ENCODE results near the gene ARFGAP1.
A peak's percentile ranks its signal among the peaks of the same experiment; 100 is the strongest.

The ARFGAP1 gene

GRCh38 chr20:63272105-63273058 lies at the start of gene ARFGAP1:
Gene ARFGAP1 (plus strand): TSS chr20:63272813. CDS start chr20:63275581, 2,768 bp downstream.
- peak; percentile 92 for DNase-seq (ENCODE audit: low spot score)

GRCh38 chr20:63223121-63223825 lies 49.3 kb upstream of the ARFGAP1 start:
- peak; percentile 50 for DNase-seq (ENCODE audit: low spot score)

GRCh38 chr20:63223826-63224207 lies 48.8 kb upstream of the ARFGAP1 start:
- no peak for DNase-seq (ENCODE audit: low spot score)

- peak; percentile 78 for DNase-seq (ENCODE audit: low spot score)
These were observed 48.1 kb upstream of the ARFGAP1 start for GRCh38 chr20:63224412-63225081.

GRCh38 chr20:63225082-63225454 lies 47.5 kb upstream of the ARFGAP1 start:
- no peak for DNase-seq (ENCODE audit: low spot score)

GRCh38 chr20:63226042-63226943 lies 46.3 kb upstream of the ARFGAP1 start:
- DNase-seq (ENCODE audit: low spot score): no peak

- DNase-seq (ENCODE audit: low spot score): no peak
These were observed 45.4 kb upstream of the ARFGAP1 start for GRCh38 chr20:63227260-63227659.

- DNase-seq (ENCODE audit: low spot score): no peak
These were observed 43.8 kb upstream of the ARFGAP1 start for GRCh38 chr20:63228806-63229205.

- DNase-seq (ENCODE audit: low spot score): no peak
These were observed 41.8 kb upstream of the ARFGAP1 start for GRCh38 chr20:63230800-63231268.

- DNase-seq (ENCODE audit: low spot score): peak; percentile 72
These were observed 40.2 kb upstream of the ARFGAP1 start for GRCh38 chr20:63232235-63233060.

GRCh38 chr20:63233061-63233344 lies 39.6 kb upstream of the ARFGAP1 start:
- no peak for DNase-seq (ENCODE audit: low spot score)

- DNase-seq (ENCODE audit: low spot score): no peak
These were observed 38.7 kb upstream of the ARFGAP1 start for GRCh38 chr20:63233924-63234323.

- DNase-seq (ENCODE audit: low spot score): peak; percentile 81
These were observed 37.8 kb upstream of the ARFGAP1 start for GRCh38 chr20:63234693-63235398.

- DNase-seq (ENCODE audit: low spot score): no peak
These were observed 37.1 kb upstream of the ARFGAP1 start, which contains the start of gene BIRC7 for GRCh38 chr20:63235399-63235983. Gene BIRC7 (plus strand): TSS chr20:63235905. CDS start chr20:63236097, 192 bp downstream.

- no peak for DNase-seq (ENCODE audit: low spot score)
These were observed 36.3 kb upstream of the ARFGAP1 start for GRCh38 chr20:63236116-63236837.

- DNase-seq (ENCODE audit: low spot score): no peak
These were observed 34.6 kb upstream of the ARFGAP1 start for GRCh38 chr20:63238031-63238430.

- no peak for DNase-seq (ENCODE audit: low spot score)
These were observed 34.0 kb upstream of the ARFGAP1 start for GRCh38 chr20:63238514-63239125.

- no peak for DNase-seq (ENCODE audit: low spot score)
These were observed 33.2 kb upstream of the ARFGAP1 start for GRCh38 chr20:63239431-63239830.
